ENCODE measurements around the gene HNRNPUL1. TPM values are rescaled to one million over a fixed set of nuclear protein-coding genes. Genes with fewer than 3 reads are reported as not detected.

Gene HNRNPUL1
- total and polyA plus RNA-seq, 2 of the 8 experiments (the other 6 are each of a cell fraction or from before 2014, with no cell fraction given) = 99.5 to 264 TPM

DNA sequence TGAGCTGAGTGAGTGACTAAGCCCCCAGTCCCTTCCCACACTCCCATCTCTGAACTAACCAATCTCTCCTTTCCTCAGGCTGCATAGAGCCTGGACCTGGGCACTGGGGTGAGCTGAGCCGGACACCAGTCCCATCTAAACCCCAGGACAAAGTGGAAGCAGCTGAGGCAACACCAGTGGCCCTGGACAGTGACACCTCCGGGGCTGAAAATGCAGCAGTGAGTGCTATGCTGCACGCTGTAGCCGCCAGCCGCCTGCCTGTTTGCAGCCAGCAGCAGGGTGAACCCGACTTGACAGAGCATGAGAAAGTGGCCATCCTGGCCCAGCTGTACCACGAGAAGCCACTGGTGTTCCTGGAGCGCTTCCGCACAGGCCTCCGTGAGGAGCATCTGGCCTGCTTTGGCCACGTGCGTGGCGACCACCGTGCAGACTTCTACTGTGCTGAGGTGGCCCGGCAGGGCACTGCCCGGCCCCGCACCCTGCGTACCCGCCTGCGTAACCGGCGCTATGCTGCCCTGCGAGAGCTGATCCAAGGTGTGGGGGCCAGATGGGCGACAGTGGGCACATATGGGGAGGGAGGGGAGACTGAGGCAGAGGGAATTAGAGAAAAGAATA is 52.2 kb downstream of the HNRNPUL1 start (continued):
- TF ChIP-seq CTCF (IDR thresholded peaks at IDR 0.05; ENCODE audit: control extremely low read depth in 1 of 3, insufficient read depth in 1 of 3, low read depth in 1 of 3, low read length in 3 of 3) (no peak), ATF3 (IDR thresholded peaks at IDR 0.05; ENCODE audit: insufficient read depth, low read depth, low read length) (no peak)
